Prostate gland (tissue), 2 donors: ENCODE measurements around the gene TBX4.

Source experiments
- CTCF ChIP-seq, 4 experiments: fragments of 200-600 bp in 2 of 4; fragments of 450-650 bp in 2 of 4; sonication (generic) in 2 of 4; IDR thresholded peaks; 1 replicate in 3 of 4; 2 replicates in 1 of 4; pipeline ENCODE4 v1.5.1; 2016 to 2019; ENCODE audit warnings: antibody characterized with exemption in 4 of 4, mild to moderate bottlenecking in 2 of 4, moderate library complexity in 2 of 4
- POLR2A ChIP-seq: fragments of 450-650 bp; IDR thresholded peaks from one replicate; pipeline ENCODE4 v1.6.1; 2016; ENCODE audit warnings: antibody characterized with exemption, mild to moderate bottlenecking

- TF ChIP-seq POLR2A (no peak), CTCF (IDR thresholded peaks at IDR 0.05) (no peak)
Measured at GRCh38 chr17:61481421-61481820, 29.2 kb downstream of the TBX4 start.
